IMR-90 (cell line): Measurements from ENCODE around the gene SAMHD1. TPM values are rescaled to one million over a fixed set of nuclear protein-coding genes. Genes with fewer than 3 reads are reported as not detected.

Experiments
- ATAC-seq: fragments of 200-7000 bp; cut with Tn5 transposase; 2 replicates; pipeline ENCODE4 v1.9.1; 2020; ENCODE audit warnings: low read depth, mild to moderate bottlenecking, moderate library complexity
- BruUV-seq: library from RNA; stranded (reverse); fragments of 400-500 nt; replicated peaks from 2 replicates; lab custom pipeline; 2021; lab: Mats Ljungman, UMichigan
- CTCF ChIA-PET: fragments of 300-600 bp; formaldehyde crosslinking; extraction: SDS; loops from one replicate; lab custom pipeline; 2021; ENCODE audit warnings: antibody characterized with exemption; lab: Yijun Ruan, JAX
- POLR2A ChIA-PET: fragments of 300-600 bp; sonication (Branson Sonifier 250); formaldehyde crosslinking; loops from one replicate; lab custom pipeline; 2022; ENCODE audit warnings: antibody characterized with exemption; ENCODE audit not compliant: unreplicated experiment; lab: Charles Lee
- DNase-seq: peaks from one replicate; pipeline ENCODE4 v3.0.0; 2013
- H2AFZ ChIP-seq: replicated peaks from 2 replicates; pipeline ENCODE3; 2013; ENCODE audit warnings: low read length, mild to moderate bottlenecking; ENCODE audit not compliant: poor library complexity
- H2AK5ac ChIP-seq: 2 replicates; pipeline ENCODE4 v1.6.1; 2013; ENCODE audit warnings: low read depth, low read length, inconsistent platforms
- H2AK9ac ChIP-seq: replicated peaks from 2 replicates; pipeline ENCODE3; 2013; ENCODE audit warnings: mild to moderate bottlenecking, low read depth, low read length, moderate library complexity; ENCODE audit not compliant: poor library complexity
- H2BK120ac ChIP-seq: 2 replicates; pipeline ENCODE4 v1.6.1; 2013; ENCODE audit warnings: low read depth, low read length, inconsistent platforms
- H2BK15ac ChIP-seq: 3 replicates; pipeline ENCODE4 v1.6.1; 2013; ENCODE audit warnings: low read depth, low read length, inconsistent platforms
- H2BK20ac ChIP-seq: 2 replicates; pipeline ENCODE4 v1.6.1; 2013; ENCODE audit warnings: low read depth, mild to moderate bottlenecking, inconsistent platforms, low read length, moderate library complexity
- H2BK5ac ChIP-seq: 2 replicates; pipeline ENCODE4 v1.6.1; 2013; ENCODE audit warnings: mild to moderate bottlenecking, low read depth, low read length, inconsistent platforms; ENCODE audit not compliant: poor library complexity, severe bottlenecking
- H3K14ac ChIP-seq: replicated peaks from 2 replicates; pipeline ENCODE4 v1.6.1; 2013; ENCODE audit warnings: low read depth, low read length, inconsistent platforms
- H3K18ac ChIP-seq: 2 replicates; pipeline ENCODE4 v1.6.1; 2013; ENCODE audit warnings: low read depth, low read length, control low read depth
- H3K23ac ChIP-seq: 2 replicates; pipeline ENCODE4 v1.6.1; 2013; ENCODE audit warnings: low read depth, low read length, inconsistent platforms
- H3K27ac ChIP-seq: 2 replicates; pipeline ENCODE4 v1.5.1; 2013; ENCODE audit warnings: mild to moderate bottlenecking, control low read depth, low read length; ENCODE audit not compliant: insufficient read depth
- H3K27me3 ChIP-seq: 2 replicates; pipeline ENCODE4 v1.6.1; 2013; ENCODE audit warnings: low read length; ENCODE audit not compliant: control insufficient read depth, insufficient read depth
- H3K36me3 ChIP-seq: 2 replicates; pipeline ENCODE4 v1.6.1; 2013; ENCODE audit warnings: low read length, mixed read lengths; ENCODE audit not compliant: control insufficient read depth, insufficient read depth
- H3K4ac ChIP-seq: 2 replicates; pipeline ENCODE4 v1.6.1; 2013; ENCODE audit warnings: low read depth, low read length, inconsistent platforms
- H3K4me1 ChIP-seq: 2 replicates; pipeline ENCODE4 v1.6.1; 2013; ENCODE audit warnings: low read length, mixed read lengths; ENCODE audit not compliant: control insufficient read depth, insufficient read depth
- H3K4me2 ChIP-seq: 2 replicates; pipeline ENCODE4 v1.6.1; 2013; ENCODE audit warnings: low read depth, mild to moderate bottlenecking, control low read depth, low read length, moderate library complexity
- H3K4me3 ChIP-seq: 2 replicates; pipeline ENCODE4 v1.5.1; 2013; ENCODE audit warnings: low read depth, mild to moderate bottlenecking, control low read depth, low read length, moderate library complexity; ENCODE audit not compliant: insufficient read depth
- H3K56ac ChIP-seq: 2 replicates; pipeline ENCODE4 v1.6.1; 2013; ENCODE audit warnings: low read length, inconsistent platforms; ENCODE audit not compliant: insufficient read depth; ENCODE audit errors: extremely low read depth
- H3K79me1 ChIP-seq, 2 experiments: 2 replicates each; pipeline ENCODE4 v1.6.1; 2013; ENCODE audit warnings: low read length in 2 of 2, inconsistent platforms in 1 of 2, low read depth in 1 of 2
- H3K9ac ChIP-seq: 2 replicates; pipeline ENCODE4 v1.6.1; 2013; ENCODE audit warnings: low read depth, low read length, control low read depth
- H3K9me1 ChIP-seq: 2 replicates; pipeline ENCODE4 v1.6.1; 2013; ENCODE audit warnings: low read length, inconsistent platforms; ENCODE audit not compliant: insufficient read depth
- H3K9me3 ChIP-seq: 2 replicates; pipeline ENCODE4 v1.6.1; 2013; ENCODE audit warnings: low read length; ENCODE audit not compliant: control insufficient read depth, insufficient read depth
- H4K20me1 ChIP-seq: 2 replicates; pipeline ENCODE4 v1.6.1; 2013; ENCODE audit warnings: low read length, inconsistent platforms; ENCODE audit not compliant: insufficient read depth
- H4K5ac ChIP-seq: 2 replicates; pipeline ENCODE4 v1.6.1; 2013; ENCODE audit warnings: mild to moderate bottlenecking, low read depth, low read length, control low read depth
- H4K8ac ChIP-seq, 2 experiments: 2 replicates each; pipeline ENCODE4 v1.6.1; 2013; ENCODE audit warnings: low read depth in 2 of 2, low read length in 2 of 2, control low read depth in 1 of 2, inconsistent platforms in 1 of 2
- H4K91ac ChIP-seq: 2 replicates; pipeline ENCODE4 v1.6.1; 2013; ENCODE audit warnings: low read depth, low read length, inconsistent platforms; ENCODE audit not compliant: insufficient read depth
- BHLHE40 ChIP-seq: fragments of 150-350 bp; IDR thresholded peaks from 2 replicates; pipeline ENCODE4 v1.6.1; 2016; ENCODE audit warnings: mild to moderate bottlenecking, low read depth, low read length
- CEBPB ChIP-seq: IDR thresholded peaks from 2 replicates; pipeline ENCODE4 v1.6.1; 2012; ENCODE audit warnings: low read depth, low read length, improper control_type of control experiment
- CHD1 ChIP-seq: IDR thresholded peaks from 2 replicates; pipeline ENCODE4 v1.6.1; 2012; ENCODE audit warnings: low read depth, low read length, improper control_type of control experiment
- CTCF ChIP-seq: conservative IDR thresholded peaks from 2 replicates; pipeline ENCODE4 v1.5.1; 2012; ENCODE audit warnings: mild to moderate bottlenecking, low read depth, low read length, improper control_type of control experiment
- ELK1 ChIP-seq: fragments of 150-350 bp; IDR thresholded peaks from 2 replicates; pipeline ENCODE4 v1.6.1; 2016; ENCODE audit warnings: low read depth, mild to moderate bottlenecking, low read length, moderate library complexity, borderline replicate concordance
- FOS ChIP-seq: fragments of 150-350 bp; IDR thresholded peaks from 2 replicates; pipeline ENCODE4 v1.6.1; 2016; ENCODE audit warnings: low read depth, low read length
- MAFK ChIP-seq: IDR thresholded peaks from 2 replicates; pipeline ENCODE4 v1.6.1; 2012; ENCODE audit warnings: low read depth, low read length, improper control_type of control experiment
- MAZ ChIP-seq: IDR thresholded peaks from 2 replicates; pipeline ENCODE4 v1.6.1; 2012; ENCODE audit warnings: low read depth, mild to moderate bottlenecking, low read length, improper control_type of control experiment, moderate library complexity, borderline replicate concordance
- MXI1 ChIP-seq: IDR thresholded peaks from 2 replicates; pipeline ENCODE4 v1.6.1; 2012; ENCODE audit warnings: low read depth, mild to moderate bottlenecking, low read length, moderate library complexity, borderline replicate concordance
- NFE2L2 ChIP-seq: fragments of 150-350 bp; IDR thresholded peaks from 2 replicates; pipeline ENCODE4 v1.6.1; 2016; ENCODE audit warnings: low read depth, mild to moderate bottlenecking, low read length
- POLR2A ChIP-seq: IDR thresholded peaks from 2 replicates; pipeline ENCODE4 v1.6.1; 2012; ENCODE audit warnings: mild to moderate bottlenecking, low read depth, low read length
- RAD21 ChIP-seq: IDR thresholded peaks from 2 replicates; pipeline ENCODE4 v1.6.1; 2012; ENCODE audit warnings: low read length, improper control_type of control experiment
- RCOR1 ChIP-seq: IDR thresholded peaks from 2 replicates; pipeline ENCODE4 v1.6.1; 2012; ENCODE audit warnings: mild to moderate bottlenecking, low read length, improper control_type of control experiment; ENCODE audit not compliant: insufficient replicate concordance
- RFX5 ChIP-seq: IDR thresholded peaks from 2 replicates; pipeline ENCODE4 v1.8.0; 2012; ENCODE audit warnings: low read depth, mild to moderate bottlenecking, low read length, moderate library complexity
- SMC3 ChIP-seq: fragments of 150-350 bp; IDR thresholded peaks from 2 replicates; pipeline ENCODE4 v1.6.1; 2016; ENCODE audit warnings: low read depth, mild to moderate bottlenecking, antibody characterized with exemption, low read length, moderate library complexity
- USF2 ChIP-seq: fragments of 150-350 bp; IDR thresholded peaks from 2 replicates; pipeline ENCODE4 v1.6.1; 2017; ENCODE audit warnings: mild to moderate bottlenecking, antibody characterized with exemption, low read length, low read depth
- WGBS, 2 experiments: methylation state at CpG; one replicate each; pipeline versions ENCODE4 v1.1.5 to v1.1.7; 2013; ENCODE audit warnings: missing lambda C conversion rate in 2 of 2; ENCODE audit not compliant: insufficient read length in 1 of 2; ENCODE audit errors: extremely low coverage in 2 of 2; 5-methylcytosine and 5-hydroxymethylcytosine counted together
- dilution Hi-C: fragments of 300-500 bp; cut with HindIII; formaldehyde crosslinking; loops from one replicate; pipeline ENCODE4 v1.14.3; 2018; ENCODE audit warnings: low sequenced_read_pairs; ENCODE audit not compliant: unreplicated experiment
- in situ Hi-C: fragments of 300-500 bp; cut with MboI; formaldehyde crosslinking; loops from 3 replicates; pipeline ENCODE4 v1.14.3; 2019; ENCODE audit warnings: low sequenced_read_pairs, inconsistent platforms, mixed read lengths
- intact Hi-C: fragments of 100-400 bp; cut with micrococcal nuclease; formaldehyde crosslinking; loops from 2 replicates; pipeline ENCODE4 v1.10.0; 2022
- polyA plus RNA-seq, 3 experiments: library from polyadenylated mRNA; depleted of rRNA; stranded (reverse); fragments of >200 nt; gene quantifications; 2 replicates each; pipeline ENCODE4 v1.2.3, GENCODE V29; 2012; ENCODE audit warnings: low replicate concordance in 1 of 3
- total RNA-seq: library from RNA; depleted of rRNA; stranded (reverse); fragments of >200 nt; gene quantifications from 2 replicates; pipeline ENCODE4 v1.2.3, GENCODE V29; 2012

The SAMHD1 gene
- total and polyA plus RNA-seq, 2 of the 4 experiments (the other 2 are of a cell fraction) = 6.3 to 14.9 TPM

GRCh38 chr20:36974660-36975059 is 23.2 kb upstream of the SAMHD1 start:
- in situ Hi-C loops (no loop called here), intact Hi-C loops (no loop called here), dilution Hi-C loops (no loop called here)
- Histone ChIP-seq H3K18ac (no peak overlapping the region), H2BK120ac (no peak overlapping the region), H3K27ac (no peak overlapping the region), H3K4me1 (no peaks in the 10 kb centered on the region), H2AFZ (no peak overlapping the region), H3K23ac (no peak overlapping the region), H3K4ac (no peak overlapping the region), H3K4me3 (no peak overlapping the region), H3K36me3 (no peaks in the 10 kb centered on the region), H4K91ac (no peak overlapping the region), H3K56ac (no peak overlapping the region), H3K27me3 (no peaks in the 10 kb centered on the region), H4K20me1 (no peaks in the 10 kb centered on the region), H3K4me2 (no peak overlapping the region), H3K79me1 (no peaks in the 10 kb centered on the region), H3K14ac (no peak overlapping the region), H3K9me3 (no peaks in the 10 kb centered on the region), H3K9me1 (no peaks in the 10 kb centered on the region), H2BK15ac (no peak overlapping the region), H4K5ac (no peak overlapping the region), H2BK5ac (no peak overlapping the region), H2BK20ac (no peak overlapping the region), H2AK9ac (no peak overlapping the region), H4K8ac (no peak overlapping the region), H3K9ac (no peak overlapping the region), H2AK5ac (no peak overlapping the region)
- no CpG with 5 or more reads among the region's 3 CpGs for WGBS, 2 experiments
- DNase-seq (no peak), ATAC-seq (no peak)
- CTCF ChIA-PET = no interaction called here
- BruUV-seq = no TSS peak
- POLR2A ChIA-PET = no interaction called here
- TF ChIP-seq RCOR1 = no peak
- no peak for TF ChIP-seq MAFK
- TF ChIP-seq RFX5 = no peak
- TF ChIP-seq NFE2L2 = no peak
- TF ChIP-seq USF2 = no peak
- TF ChIP-seq MXI1 = no peak
- TF ChIP-seq POLR2A = no peak
- no peak for TF ChIP-seq BHLHE40
- no peak for TF ChIP-seq CHD1
- TF ChIP-seq MAZ = no peak
- no peak for TF ChIP-seq CEBPB
- no peak for TF ChIP-seq RAD21
- TF ChIP-seq CTCF = no peak
- no peak for TF ChIP-seq FOS
- no peak for TF ChIP-seq ELK1
- no peak for TF ChIP-seq SMC3
